Right forelimb (tissue), 1 donor: Measurements from ENCODE around the gene EDARADD.

Experiments used
- DNase-seq: peaks from one replicate; pipeline ENCODE4 v3.0.0-alpha.2; 2018

The EDARADD gene

GRCh38 chr1:236520445-236521005 lies 126.4 kb downstream of the EDARADD start:
- no peak for DNase-seq

- no peak for DNase-seq
Measured at GRCh38 chr1:236522937-236523703, 129.0 kb downstream of the EDARADD start.

DNA sequence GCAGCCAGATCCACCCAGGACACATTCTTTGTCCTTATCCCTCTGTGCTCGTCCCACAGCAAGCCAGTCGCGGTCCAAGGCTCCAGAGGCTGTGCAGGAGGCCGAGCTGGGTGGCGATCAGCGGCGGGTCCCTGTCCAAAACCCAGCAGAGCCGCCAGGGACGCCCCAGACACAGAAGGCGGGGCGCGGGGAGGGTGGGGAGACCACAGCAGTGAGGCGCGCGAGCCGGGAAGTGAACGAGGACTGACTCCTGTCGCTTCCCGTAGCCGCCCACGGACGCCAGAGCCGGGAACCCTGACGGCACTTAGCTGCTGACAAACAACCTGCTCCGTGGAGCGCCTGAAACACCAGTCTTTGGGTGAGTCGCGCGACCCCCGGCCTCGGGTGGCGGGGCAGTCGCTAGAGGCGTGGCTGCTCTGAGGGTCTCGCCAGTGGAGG lies 129.6 kb downstream of the EDARADD start, which contains the start of gene LGALS8:
Gene LGALS8, plus strand, starts transcription at position 279 of the 438 bp plus-strand sequence. CDS start 2,089 bp downstream, outside the sequence.
- DNase-seq = peak; percentile 94

DNA sequence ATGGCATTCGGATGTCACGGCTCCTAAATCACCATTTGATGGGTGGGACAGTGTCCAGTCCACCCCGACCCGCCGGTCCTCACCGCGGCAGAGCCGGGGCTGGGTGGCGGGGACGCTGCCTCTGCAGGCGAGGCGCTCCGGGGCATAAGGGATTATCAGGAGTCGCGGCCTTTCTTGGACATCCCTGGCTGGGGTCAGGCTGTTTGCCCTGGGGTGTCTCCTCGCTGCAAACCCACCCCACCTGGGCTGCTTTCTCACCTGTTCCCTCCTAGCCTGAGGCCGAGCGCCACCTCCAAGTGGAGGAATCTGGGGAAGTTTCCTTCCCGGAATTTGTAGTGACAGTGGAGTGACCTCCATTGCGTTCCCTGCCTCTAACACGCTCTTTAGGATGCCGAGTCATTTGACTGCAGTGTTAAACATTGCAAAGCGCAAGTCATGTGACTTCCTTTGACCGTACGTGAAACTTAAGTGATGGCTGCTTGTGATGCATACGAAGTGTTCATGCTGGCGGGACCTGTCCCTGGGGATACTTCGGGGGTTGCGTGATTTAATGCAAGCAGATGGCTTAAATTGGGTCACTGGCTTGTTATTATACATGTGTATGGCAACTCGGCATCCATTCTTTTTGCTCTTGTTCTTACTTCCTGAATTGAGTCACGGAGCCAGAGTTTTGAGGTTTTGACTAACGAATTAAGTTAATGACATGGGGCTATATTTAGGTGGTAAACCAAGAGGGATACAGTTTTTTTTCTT lies 130.2 kb downstream of the EDARADD start:
- DNase-seq = peak; percentile 81

DNA sequence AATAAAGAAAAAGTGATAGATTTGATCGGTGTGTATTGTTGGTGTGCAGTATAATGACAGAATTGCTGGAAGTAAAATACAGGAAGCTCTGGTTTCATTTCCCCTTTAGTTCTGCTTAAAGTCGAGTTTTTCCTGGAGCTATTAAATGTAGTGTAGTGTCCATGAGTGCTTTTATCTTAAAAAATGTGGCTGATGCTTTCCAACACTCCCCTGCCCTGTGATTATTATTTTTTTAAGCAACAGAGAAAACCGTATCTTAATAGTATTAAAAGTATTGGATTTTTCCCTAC lies 130.8 kb downstream of the EDARADD start:
- no peak for DNase-seq

- DNase-seq = no peak
Measured at GRCh38 chr1:236526079-236526478, 132.0 kb downstream of the EDARADD start.

- DNase-seq = no peak
Measured at GRCh38 chr1:236530286-236530685, 136.2 kb downstream of the EDARADD start.

GRCh38 chr1:236530959-236531358 lies 136.9 kb downstream of the EDARADD start:
- no peak for DNase-seq

GRCh38 chr1:236532850-236533249 lies 138.8 kb downstream of the EDARADD start:
- DNase-seq = no peak

DNA sequence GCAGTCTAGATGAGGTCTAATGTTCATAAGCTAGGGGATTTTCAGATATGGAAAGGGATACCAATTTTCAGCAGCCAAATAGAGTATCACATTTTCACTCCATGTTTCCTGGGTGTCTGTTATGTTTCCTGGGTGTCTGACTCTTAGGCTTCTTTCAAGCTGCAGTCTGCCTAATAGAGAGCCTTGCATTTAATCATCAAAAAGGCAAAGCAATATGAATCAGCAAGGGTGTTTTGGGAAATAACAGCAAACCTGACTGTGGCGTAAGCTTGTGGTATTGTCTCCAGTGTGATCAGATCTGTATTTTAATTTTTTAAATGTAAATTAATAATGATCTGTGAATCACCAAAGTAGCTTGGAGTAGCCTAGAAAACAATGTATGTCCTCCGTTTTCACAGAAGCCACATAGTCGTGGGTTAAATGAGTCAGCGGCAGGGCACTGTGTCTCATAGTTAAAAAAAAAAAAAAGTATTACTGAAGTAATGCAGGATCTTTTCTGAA lies 140.1 kb downstream of the EDARADD start:
- no peak for DNase-seq
